ENCODE measurements around the gene NECAB3.

DNA sequence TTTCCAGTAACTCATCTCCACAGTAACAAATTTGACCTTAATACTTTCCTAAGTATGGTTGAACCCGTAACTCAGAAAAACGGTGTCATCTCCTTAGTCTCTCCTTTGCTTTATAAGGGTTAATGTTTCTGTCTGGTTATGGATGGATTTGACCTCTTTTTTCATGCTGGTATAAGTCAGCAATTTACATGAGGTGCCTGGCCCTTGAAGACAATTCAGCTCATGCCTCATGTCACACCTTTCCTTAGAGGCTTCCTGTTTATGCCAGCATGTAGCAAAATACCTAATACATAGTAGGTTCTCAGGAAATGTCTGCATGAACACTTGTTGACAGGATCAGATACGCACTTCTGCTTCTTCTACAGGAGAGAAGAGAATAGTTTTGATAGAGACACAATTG, 49.8 kb downstream of the NECAB3 start:
- TF ChIP-seq, protein P1, sequence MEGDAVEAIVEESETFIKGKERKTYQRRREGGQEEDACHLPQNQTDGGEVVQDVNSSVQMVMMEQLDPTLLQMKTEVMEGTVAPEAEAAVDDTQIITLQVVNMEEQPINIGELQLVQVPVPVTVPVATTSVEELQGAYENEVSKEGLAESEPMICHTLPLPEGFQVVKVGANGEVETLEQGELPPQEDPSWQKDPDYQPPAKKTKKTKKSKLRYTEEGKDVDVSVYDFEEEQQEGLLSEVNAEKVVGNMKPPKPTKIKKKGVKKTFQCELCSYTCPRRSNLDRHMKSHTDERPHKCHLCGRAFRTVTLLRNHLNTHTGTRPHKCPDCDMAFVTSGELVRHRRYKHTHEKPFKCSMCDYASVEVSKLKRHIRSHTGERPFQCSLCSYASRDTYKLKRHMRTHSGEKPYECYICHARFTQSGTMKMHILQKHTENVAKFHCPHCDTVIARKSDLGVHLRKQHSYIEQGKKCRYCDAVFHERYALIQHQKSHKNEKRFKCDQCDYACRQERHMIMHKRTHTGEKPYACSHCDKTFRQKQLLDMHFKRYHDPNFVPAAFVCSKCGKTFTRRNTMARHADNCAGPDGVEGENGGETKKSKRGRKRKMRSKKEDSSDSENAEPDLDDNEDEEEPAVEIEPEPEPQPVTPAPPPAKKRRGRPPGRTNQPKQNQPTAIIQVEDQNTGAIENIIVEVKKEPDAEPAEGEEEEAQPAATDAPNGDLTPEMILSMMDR (IDR thresholded peaks at IDR 0.05; ENCODE audit: low read length): no peak
- TF ChIP-seq EZH2 (IDR thresholded peaks at IDR 0.05; ENCODE audit: borderline replicate concordance, low read length): no peak
